Activated naive CD8-positive, alpha-beta T cell treated with anti-CD3 and anti-CD28 coated beads for 36 hours (primary cell): Measurements from ENCODE around the gene MSTO1. TPM values are rescaled to one million over a fixed set of nuclear protein-coding genes. Genes with fewer than 3 reads are reported as not detected.
"Not testable (repeated sequence)": the region's sequence is repeated elsewhere in the genome, so short reads cannot be mapped to it uniquely, and the experiment has no call there.

Experiments used
- DNase-seq: peaks from one replicate; pipeline ENCODE4 v3.0.0; 2021
- H3K27ac Mint-ChIP-seq: one replicate; pipeline ENCODE4 v1.8.0; 2022; ENCODE audit warnings: mild to moderate bottlenecking, moderate library complexity, mixed read lengths
- H3K27me3 Mint-ChIP-seq: one replicate; pipeline ENCODE4 v1.8.0; 2022; ENCODE audit warnings: mild to moderate bottlenecking, mixed read lengths
- H3K36me3 Mint-ChIP-seq: one replicate; pipeline ENCODE4 v1.8.0; 2021; ENCODE audit warnings: mild to moderate bottlenecking, mixed read lengths
- H3K4me1 Mint-ChIP-seq: one replicate; pipeline ENCODE4 v1.8.0; 2021; ENCODE audit warnings: mixed read lengths
- H3K4me3 Mint-ChIP-seq: one replicate; pipeline ENCODE4 v1.8.0; 2022; ENCODE audit warnings: mild to moderate bottlenecking, moderate library complexity, mixed read lengths
- H3K9me3 Mint-ChIP-seq: one replicate; pipeline ENCODE4 v1.8.0; 2022; ENCODE audit warnings: mixed read lengths
- total RNA-seq, 2 experiments: library from RNA; stranded (reverse); gene quantifications; one replicate each; pipeline ENCODE4 v1.2.3, GENCODE V29; 2021

MSTO1 gene
- total RNA-seq = 10 to 100 TPM; 85.1 to 99.1 TPM

DNA sequence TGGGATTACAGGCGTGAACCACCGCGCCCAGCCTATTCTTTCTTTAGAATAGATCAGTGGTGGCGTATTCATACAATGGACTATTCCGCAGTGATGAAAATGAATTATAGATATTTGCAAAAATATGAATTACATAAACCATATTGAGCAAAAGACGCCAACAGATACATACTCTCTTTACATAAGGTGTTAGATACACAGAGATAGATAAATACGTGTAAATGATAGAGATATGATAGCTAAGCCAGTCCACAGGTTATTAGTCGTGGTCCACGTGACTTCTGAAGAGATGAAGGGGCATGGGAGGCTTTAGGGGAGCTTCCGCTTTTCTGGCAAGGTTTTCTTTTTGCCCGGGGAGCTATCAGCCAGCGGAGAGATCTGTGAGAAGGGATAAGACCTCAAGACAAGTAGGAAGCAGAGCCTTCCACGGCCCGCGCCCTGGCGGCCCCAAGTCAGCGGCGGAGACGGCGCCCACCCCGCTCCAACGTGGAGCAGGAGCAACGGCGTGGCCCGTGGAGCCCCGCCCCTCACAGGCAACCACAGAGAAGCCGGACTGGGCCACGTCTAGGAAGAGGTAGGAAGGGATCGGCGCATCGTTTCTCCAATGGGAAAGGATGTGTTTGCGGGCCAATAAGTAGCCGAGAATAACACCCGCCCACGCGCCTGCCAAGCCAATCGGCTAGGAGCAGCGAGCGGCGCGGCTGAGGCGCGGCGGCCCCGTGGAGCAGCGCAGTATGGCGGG lies at the start of gene MSTO1:
MSTO1 (plus strand) TSS at position 704 of the 742 bp plus-strand sequence; CDS start at position 735, 31 bp downstream.
- H3K4me1 Mint-ChIP-seq = peaks cover 5% of the 10 kb centered on the region
- peak; percentile 98 for DNase-seq
- peak within 1 kb of the TSS; percentile 97 for H3K27ac Mint-ChIP-seq
- H3K36me3 Mint-ChIP-seq = peaks cover 6% of the 10 kb centered on the region
- H3K9me3 Mint-ChIP-seq = no peaks in the 10 kb centered on the region
- H3K4me3 Mint-ChIP-seq = peak within 1 kb of the TSS; percentile 94
- H3K27me3 Mint-ChIP-seq = no peaks in the 10 kb centered on the region

DNA sequence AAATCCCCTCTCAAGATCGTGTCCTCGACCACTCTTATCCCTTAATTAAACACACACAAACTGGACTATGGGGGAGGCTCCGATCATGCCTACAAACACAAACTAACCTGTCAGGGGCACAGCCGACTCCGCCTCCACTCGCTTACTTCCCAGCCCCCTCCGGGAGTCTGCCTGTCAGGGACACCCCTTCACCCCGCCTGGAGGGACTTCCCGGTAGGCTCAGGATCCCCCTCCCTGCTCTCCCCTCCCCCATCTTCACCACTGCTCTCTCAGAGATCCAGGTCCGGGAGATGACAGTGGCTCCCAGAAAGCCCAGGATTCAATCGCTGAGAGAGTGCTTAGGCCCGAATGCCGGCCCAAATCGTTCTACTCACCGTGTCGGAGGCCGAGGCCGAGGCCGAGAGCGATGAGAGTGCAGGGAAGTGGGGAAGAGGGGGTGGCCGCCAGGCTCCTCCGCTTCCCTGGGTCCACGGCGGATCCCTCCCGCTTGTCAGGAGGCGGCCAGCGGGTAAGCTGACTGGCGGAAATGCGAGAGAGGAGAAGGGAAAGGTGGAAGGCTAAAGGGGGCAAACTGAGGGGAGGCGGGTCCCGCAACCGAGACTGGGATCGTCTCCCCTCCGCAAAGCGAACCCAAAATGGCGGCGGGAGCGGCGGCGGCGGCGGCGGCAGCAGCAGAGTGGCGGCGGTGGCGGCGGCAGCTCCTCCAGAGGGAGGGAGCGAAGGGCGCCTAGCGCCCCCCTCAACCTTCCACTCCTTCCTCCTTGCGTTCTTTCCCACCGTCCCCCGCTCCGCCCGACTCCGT lies 48.0 kb upstream of the MSTO1 start:
- Mint-ChIP-seq H3K27ac (peak overlapping the region; percentile 99), H3K4me1 (peaks cover 42% of the 10 kb centered on the region)

DNA sequence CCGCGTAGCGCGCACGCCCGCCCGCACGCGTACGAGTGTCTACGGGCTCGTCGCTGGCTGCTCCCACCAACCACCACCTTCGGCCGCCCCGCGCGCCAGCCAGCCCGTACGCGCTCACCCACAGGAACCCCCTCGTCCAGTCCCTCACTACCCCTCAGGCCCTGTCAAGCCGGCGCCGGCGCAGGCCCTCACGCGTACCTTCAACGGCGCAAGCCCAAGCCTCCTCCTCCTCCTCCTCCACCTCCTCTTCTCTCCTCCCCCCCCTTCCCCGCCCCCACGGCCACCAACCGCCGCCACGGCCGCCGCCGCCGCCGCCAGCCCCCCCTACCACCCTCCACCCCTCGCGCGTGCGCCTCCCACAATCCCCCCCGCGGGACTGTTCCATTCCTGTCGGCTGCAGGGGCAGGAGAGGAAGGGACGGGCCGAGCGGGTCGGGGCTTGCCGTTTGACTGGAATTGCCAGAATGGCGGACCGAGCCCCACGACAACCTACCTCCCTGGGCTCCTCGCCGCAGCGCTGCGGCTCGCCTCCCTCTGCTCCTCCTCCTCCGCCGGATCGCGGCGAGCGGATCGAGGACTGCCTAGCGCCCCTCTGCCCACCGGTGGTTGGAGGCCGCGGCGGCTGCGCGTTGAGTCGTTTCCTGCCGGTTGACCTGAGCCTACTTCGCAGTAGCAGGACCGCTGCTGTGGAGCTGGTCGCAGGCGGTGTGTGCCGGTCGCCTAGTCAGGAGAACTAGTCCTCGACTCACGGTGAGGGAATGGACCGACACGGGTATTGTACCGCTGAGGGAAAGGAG lies 47.2 kb upstream of the MSTO1 start, which contains the start of gene ASH1L:
ASH1L (minus strand) TSS at position 223 of the 796 bp plus-strand sequence. CDS start 41,284 bp downstream, outside the sequence.
- Mint-ChIP-seq H3K4me3 (peak within 1 kb of the TSS; percentile 99), H3K27me3 (no peaks in the 10 kb centered on the region), H3K36me3 (peaks cover 33% of the 10 kb centered on the region), H3K9me3 (no peaks in the 10 kb centered on the region), H3K4me1 (peaks cover 40% of the 10 kb centered on the region), H3K27ac (peak within 1 kb of the TSS; percentile 99)
- DNase-seq = peak; percentile 91

More for the DNA sequence above, 48.0 kb upstream of the MSTO1 start:
- H3K27me3 Mint-ChIP-seq, H3K9me3 Mint-ChIP-seq: not testable (repeated sequence)
- Mint-ChIP-seq H3K36me3 (peaks cover 33% of the 10 kb centered on the region), H3K4me3 (peak overlapping the region; percentile 99)
- peak; percentile 73 for DNase-seq

DNA sequence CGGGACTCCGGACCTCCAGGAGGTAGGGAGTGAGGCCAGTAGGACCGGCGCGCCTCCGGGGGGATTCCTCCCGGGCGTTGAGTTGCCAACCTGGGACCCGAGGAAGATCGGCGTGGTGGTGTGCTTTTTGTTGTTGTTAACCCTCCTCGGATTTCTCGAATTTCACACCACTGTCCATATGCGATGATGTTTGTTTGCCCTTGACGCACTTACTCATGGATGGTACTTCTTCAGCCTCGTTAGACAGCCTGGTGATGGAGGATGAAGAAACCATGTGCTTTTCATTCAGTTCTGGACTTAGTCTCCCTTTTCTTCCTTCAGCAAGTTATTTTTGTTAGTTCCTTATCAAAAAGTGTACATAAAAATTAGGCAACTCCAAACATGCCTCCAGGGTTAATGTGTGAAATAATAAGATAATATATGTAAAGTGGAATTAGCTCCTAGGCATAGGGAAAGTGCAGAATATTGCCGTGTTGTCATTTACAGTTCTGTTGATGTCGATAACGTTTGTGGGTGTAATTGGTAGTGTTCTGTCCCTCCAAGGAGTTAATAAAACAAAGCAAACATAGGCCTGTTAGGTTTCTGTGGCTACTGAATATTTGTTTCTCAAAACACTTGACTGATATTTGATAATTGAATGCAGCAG lies 46.5 kb upstream of the MSTO1 start:
- not testable (repeated sequence) for DNase-seq, H3K9me3 Mint-ChIP-seq, H3K27me3 Mint-ChIP-seq
- Mint-ChIP-seq H3K27ac (peak overlapping the region; percentile 99), H3K36me3 (peaks cover 29% of the 10 kb centered on the region), H3K4me3 (peak overlapping the region; percentile 99), H3K4me1 (peaks cover 37% of the 10 kb centered on the region)

DNA sequence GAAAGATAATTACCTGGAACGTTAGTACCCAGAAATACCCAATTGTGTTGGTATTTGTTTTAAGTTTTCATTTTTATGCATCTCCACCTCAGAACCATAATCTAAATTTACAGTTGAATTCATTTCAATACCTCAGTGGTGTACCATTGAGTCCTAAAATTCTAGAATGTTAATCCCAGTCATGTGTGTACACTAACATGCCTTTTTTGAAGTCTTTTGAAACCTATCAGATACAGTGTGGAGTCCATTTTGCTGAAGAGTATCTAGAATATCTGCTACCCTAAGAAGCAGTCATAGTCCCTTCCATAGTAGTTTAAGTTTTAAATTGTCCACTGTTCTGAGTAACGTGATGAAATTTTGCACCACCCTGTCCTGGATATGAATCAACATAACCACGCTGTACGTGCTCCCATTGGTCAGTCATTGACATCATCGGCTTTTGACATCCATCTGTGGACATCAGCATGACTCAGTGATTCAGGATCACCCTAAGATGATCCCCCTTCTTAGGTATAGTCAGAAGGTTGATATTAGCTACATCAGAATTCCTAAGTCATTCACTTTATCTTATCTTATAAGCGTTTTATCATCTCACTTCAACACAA lies 39.9 kb upstream of the MSTO1 start:
- H3K9me3 Mint-ChIP-seq = no peaks in the 10 kb centered on the region
- H3K27me3 Mint-ChIP-seq = no peaks in the 10 kb centered on the region
- H3K36me3 Mint-ChIP-seq = peaks cover 31% of the 10 kb centered on the region
- H3K4me3 Mint-ChIP-seq = no peak overlapping the region
- no peak for DNase-seq
- peaks cover 26% of the 10 kb centered on the region for H3K4me1 Mint-ChIP-seq
- peak overlapping the region; percentile 52 for H3K27ac Mint-ChIP-seq

DNA sequence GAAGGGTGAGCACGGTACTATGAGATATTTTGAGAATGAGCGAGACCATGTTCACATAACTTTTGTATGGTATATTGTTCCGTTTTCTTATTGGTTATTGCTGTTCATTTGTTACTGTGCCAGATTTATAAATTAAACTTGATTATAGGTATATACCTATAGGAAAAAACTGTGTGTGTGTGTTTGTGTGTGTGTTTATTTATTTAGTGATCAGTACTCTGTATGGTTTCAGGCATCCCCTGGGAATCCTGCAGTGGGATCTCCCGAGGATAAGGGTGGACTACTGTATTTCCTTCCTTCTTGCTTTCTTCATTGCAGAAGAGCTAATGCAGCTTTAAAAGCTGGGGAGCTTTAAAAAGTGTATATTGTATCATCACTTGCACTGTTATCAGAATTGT lies 39.4 kb upstream of the MSTO1 start:
- Mint-ChIP-seq H3K27me3 (no peaks in the 10 kb centered on the region), H3K4me1 (peaks cover 26% of the 10 kb centered on the region), H3K27ac (no peak overlapping the region), H3K9me3 (no peaks in the 10 kb centered on the region), H3K4me3 (no peak overlapping the region), H3K36me3 (peaks cover 30% of the 10 kb centered on the region)
- DNase-seq = no peak

GRCh38 chr1:155574077-155574476 lies 35.9 kb upstream of the MSTO1 start:
- Mint-ChIP-seq H3K27me3 (no peaks in the 10 kb centered on the region), H3K9me3 (no peaks in the 10 kb centered on the region), H3K4me1 (peaks cover 19% of the 10 kb centered on the region), H3K36me3 (peaks cover 18% of the 10 kb centered on the region), H3K27ac (no peak overlapping the region), H3K4me3 (no peak overlapping the region)
- no peak for DNase-seq

GRCh38 chr1:155575608-155576007 lies 34.4 kb upstream of the MSTO1 start:
- peaks cover 12% of the 10 kb centered on the region for H3K4me1 Mint-ChIP-seq
- not testable (repeated sequence) for DNase-seq

GRCh38 chr1:155583846-155584245 lies 26.2 kb upstream of the MSTO1 start:
- DNase-seq, H3K4me1 Mint-ChIP-seq, H3K9me3 Mint-ChIP-seq, H3K4me3 Mint-ChIP-seq, H3K27me3 Mint-ChIP-seq, H3K27ac Mint-ChIP-seq, H3K36me3 Mint-ChIP-seq: not testable (repeated sequence)

More at GRCh38 chr1:155575608-155576007, 34.4 kb upstream of the MSTO1 start:
- H3K4me3 Mint-ChIP-seq, H3K27me3 Mint-ChIP-seq, H3K27ac Mint-ChIP-seq, H3K9me3 Mint-ChIP-seq: not testable (repeated sequence)
- peaks cover 11% of the 10 kb centered on the region for H3K36me3 Mint-ChIP-seq

GRCh38 chr1:155589282-155589681 lies 20.7 kb upstream of the MSTO1 start:
- H3K36me3 Mint-ChIP-seq, H3K27ac Mint-ChIP-seq, H3K4me1 Mint-ChIP-seq: not testable (repeated sequence)

DNA sequence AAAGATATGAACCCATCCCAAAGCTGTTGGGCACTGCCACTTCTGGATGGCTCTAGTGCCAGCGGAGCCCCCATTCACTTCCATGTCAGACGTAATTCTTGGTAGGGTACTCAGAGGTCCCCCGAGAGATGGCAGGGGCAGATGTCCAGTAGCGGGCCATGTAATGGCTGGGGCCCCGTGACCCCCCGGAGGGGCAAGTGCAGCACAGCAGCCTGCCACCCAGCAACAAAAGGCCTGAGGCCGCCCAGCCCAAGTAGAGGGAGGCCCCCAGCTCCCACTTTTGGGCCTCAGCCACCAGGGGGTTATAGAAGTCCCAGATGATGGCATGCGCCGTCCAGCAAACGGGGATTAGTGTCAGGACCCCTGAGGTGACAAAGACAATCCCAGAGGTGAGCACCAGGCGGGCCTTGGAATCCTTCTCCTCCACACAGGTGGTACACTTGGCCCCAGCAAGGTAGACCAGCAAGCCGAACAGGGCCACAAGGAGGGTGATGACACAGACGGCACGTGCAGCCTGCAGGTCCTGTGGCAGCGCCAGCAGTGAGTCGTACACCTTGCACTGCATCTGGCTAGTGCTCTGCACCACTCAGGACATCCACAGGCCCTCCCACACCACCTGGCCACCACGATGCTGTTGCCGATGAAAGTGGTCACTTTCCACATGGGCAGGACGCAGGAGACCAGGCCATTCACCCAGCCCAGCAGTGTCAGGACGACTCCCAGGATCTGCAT lies 19.3 kb upstream of the MSTO1 start:
- H3K9me3 Mint-ChIP-seq, H3K4me1 Mint-ChIP-seq, H3K36me3 Mint-ChIP-seq, DNase-seq, H3K27ac Mint-ChIP-seq, H3K27me3 Mint-ChIP-seq, H3K4me3 Mint-ChIP-seq: not testable (repeated sequence)

More at GRCh38 chr1:155589282-155589681, 20.7 kb upstream of the MSTO1 start:
- not testable (repeated sequence) for H3K4me3 Mint-ChIP-seq, DNase-seq, H3K9me3 Mint-ChIP-seq, H3K27me3 Mint-ChIP-seq

DNA sequence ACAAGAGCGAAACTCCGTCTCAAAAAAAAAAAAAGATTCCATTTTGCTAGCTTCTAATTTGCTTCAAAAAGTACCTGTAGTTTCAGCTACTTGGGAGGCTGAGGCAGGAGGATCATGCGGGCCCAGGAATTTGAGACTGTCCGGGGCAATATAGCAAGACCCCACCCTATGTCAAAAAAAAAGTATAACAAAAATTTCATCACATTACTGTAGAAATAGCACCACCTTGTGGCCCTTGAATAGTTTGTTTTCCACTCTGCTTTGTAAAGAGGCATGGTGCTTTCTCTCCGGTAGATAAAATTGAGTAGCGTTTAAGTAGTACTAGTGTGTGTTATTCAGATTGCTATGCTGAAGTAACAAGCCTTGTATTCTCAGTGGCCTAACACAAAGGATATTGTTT lies 18.2 kb upstream of the MSTO1 start:
- no peak for DNase-seq
- Mint-ChIP-seq H3K27ac (no peak overlapping the region), H3K27me3 (no peaks in the 10 kb centered on the region)

DNA sequence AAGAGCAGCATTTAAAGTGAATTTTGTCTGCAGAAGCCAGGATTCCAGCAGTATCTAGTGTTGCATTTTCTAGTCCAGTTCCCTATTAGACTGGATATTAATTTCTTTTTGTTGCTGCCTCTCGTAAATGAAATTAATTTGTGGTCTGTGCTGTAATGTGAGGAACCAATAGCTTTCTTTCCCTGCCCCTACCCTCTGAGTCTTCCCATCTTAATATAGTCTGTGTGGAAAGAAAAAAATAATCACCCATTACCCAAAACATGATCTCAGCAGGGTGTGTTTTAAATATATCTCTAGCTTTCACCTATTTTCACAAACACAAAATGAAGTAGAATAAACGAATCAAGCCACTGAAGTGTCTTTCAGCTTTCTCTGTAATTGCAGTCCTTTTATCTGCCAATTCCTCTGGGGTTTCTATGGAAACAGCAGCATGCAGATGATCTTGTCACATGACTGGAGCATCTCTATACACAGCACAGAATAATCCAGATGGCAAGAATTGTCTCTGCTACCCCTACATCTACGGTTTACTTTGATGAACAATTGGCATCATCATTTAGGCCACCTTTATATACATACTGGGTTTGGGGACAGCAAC lies 14.0 kb upstream of the MSTO1 start:
- not testable (repeated sequence) for H3K9me3 Mint-ChIP-seq, H3K27ac Mint-ChIP-seq, H3K27me3 Mint-ChIP-seq, H3K4me3 Mint-ChIP-seq, H3K36me3 Mint-ChIP-seq, DNase-seq
- H3K4me1 Mint-ChIP-seq = peaks cover 14% of the 10 kb centered on the region

More for the DNA sequence above, 18.2 kb upstream of the MSTO1 start:
- Mint-ChIP-seq H3K4me3 (no peak overlapping the region), H3K36me3 (no peaks in the 10 kb centered on the region), H3K4me1 (peaks cover 2% of the 10 kb centered on the region), H3K9me3 (no peaks in the 10 kb centered on the region)
